GM18502 (cell line): ENCODE data around the gene LRRC26.
A peak's percentile ranks its signal among the peaks of the same experiment; 100 is the strongest.

Experiments used
- ATAC-seq: cut with Tn5 transposase; IDR thresholded peaks from one replicate; pipeline ENCODE4 v1.9.1; 2021; ENCODE audit warnings: mild to moderate bottlenecking; ENCODE audit not compliant: unreplicated experiment, poor library complexity

LRRC26 gene

GRCh38 chr9:137199411-137200121 lies 29.7 kb upstream of the LRRC26 start:
- ATAC-seq, result no peak

- ATAC-seq, result no peak
Measured at GRCh38 chr9:137198902-137199283, 29.0 kb upstream of the LRRC26 start.

DNA sequence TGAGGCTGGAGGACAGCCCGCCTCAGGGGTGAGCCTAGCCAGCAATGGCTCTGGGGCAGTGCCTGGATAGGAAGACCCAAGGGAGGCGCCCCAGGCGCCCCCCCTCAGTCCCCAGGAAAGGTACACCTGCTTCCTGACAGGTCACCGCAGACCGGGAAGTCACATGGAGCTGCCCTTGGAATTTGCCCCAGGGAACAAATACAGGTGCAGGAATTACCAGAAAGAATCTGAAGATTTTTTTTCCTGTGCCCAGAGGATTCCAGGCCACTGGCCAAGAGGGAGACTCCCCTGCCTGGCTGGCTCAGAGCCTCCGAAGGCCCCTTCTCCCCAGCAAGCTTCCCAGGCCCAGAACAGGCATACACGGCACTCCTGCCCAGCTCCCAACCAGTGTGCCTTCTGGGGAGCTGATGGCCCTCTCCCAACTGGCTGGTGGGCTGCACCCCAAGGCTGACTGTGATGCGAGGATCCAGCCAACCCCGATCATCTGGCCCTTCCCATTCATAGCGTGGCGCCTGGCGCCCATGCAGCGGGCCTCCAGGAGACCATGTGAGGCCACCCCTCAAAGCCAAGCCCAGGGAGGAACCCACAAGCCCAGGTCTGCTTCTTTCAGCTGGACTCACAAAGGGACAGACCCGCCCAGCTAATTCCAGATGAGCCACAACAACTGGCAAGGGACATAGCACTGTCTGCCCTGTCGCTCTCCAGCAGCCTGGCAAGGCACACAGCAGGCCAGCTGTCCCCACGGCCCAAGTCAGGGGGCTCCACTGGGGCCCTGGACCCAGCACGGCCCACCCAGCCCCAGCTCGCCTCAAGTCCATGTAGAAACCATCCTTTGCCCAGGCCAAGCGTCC lies 28.4 kb upstream of the LRRC26 start:
- ATAC-seq, result no peak

- ATAC-seq, result no peak
Measured at GRCh38 chr9:137195525-137196220, 25.8 kb upstream of the LRRC26 start.

GRCh38 chr9:137194909-137195308 lies 25.1 kb upstream of the LRRC26 start:
- ATAC-seq, result no peak

DNA sequence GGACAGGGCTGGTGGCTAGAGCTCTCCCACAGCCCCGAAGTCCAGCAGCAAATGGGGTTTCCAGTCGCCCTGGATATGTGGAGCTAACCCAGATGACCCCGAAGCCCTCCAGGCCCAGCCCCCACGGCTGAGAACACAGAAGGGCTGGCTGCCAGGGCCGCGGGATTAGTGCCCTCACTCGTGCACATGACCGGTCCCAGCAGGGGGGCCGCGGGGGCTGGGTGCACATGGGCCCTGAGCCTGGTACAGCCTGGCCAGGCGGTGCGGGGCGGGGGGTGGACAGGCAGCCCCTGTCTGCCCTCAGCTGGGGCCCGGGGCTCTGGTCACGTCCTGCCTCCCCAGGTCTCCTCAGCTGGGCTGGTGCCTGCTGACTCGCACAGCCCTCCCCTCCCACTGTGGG lies 24.5 kb upstream of the LRRC26 start:
- no peak for ATAC-seq

GRCh38 chr9:137193771-137194170 lies 23.9 kb upstream of the LRRC26 start:
- no peak for ATAC-seq

DNA sequence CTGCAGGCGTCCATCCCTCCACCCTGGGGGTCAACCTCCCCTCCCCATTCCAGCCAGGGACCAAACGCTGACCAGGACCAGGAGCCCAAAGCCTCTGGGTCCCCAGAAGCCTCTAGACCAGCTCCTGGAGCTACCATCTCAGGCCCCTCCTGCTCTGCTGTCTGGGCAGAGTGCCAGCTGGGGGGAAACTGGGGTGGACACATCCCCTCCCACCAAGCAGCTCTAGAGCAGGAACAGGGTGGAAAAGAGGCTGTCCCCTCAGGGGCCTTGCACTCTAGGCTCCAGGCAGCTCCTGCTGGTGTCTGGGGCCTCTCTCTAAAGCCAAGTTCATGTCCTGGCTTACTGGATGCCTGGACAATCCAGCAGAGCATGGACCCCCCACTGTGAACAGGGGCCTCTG lies 23.0 kb upstream of the LRRC26 start:
- no peak for ATAC-seq

GRCh38 chr9:137192448-137192780 lies 22.6 kb upstream of the LRRC26 start:
- ATAC-seq, result no peak

- no peak for ATAC-seq
Measured at GRCh38 chr9:137191691-137192447, 22.0 kb upstream of the LRRC26 start.

DNA sequence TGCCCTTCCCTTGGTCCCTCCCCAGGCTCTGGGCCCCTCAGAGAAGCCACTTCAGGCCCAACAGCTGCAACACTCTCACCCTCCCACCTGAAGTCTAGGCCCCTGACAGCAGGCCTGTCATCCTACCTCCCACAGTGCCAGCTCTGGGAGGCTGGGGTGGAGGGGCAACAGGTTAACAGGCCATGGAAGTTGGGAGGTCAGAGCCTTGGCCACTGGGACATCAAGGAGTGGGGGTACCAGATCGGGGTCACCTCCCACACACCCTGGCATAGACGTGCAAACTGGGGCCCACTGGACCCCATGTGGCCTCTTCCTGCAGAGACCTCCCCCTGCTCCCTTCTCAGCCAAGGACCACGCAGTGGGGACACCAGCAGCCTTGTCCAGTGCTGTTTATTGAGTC lies 21.4 kb upstream of the LRRC26 start:
- no peak for ATAC-seq

DNA sequence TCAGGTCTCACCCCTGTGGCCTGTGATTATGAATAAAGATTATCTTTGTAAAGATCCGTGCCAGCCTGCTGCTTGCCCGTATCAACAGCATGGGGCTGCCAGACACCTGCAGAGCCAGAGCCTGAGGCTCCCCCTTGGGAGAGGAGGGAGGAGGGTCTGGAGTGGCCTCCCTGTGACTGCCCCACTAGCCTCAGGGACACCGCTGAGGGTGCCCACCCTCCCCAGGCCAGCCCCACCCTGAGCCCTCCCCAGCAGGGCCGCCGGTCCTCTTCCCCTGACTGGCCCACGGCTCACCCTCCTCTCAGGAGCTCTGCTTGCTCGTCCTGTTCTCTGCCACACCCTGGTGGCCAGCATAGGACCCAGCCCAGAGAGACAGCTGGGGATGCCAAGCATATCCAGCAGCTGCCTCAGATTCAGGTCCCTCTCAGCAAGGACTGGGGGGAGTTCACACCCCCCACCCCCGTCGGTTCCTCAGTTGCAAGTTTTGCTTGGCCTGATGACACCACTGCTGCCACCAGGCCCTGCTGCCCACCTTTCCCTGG lies 20.5 kb upstream of the LRRC26 start:
- ATAC-seq, result no peak

DNA sequence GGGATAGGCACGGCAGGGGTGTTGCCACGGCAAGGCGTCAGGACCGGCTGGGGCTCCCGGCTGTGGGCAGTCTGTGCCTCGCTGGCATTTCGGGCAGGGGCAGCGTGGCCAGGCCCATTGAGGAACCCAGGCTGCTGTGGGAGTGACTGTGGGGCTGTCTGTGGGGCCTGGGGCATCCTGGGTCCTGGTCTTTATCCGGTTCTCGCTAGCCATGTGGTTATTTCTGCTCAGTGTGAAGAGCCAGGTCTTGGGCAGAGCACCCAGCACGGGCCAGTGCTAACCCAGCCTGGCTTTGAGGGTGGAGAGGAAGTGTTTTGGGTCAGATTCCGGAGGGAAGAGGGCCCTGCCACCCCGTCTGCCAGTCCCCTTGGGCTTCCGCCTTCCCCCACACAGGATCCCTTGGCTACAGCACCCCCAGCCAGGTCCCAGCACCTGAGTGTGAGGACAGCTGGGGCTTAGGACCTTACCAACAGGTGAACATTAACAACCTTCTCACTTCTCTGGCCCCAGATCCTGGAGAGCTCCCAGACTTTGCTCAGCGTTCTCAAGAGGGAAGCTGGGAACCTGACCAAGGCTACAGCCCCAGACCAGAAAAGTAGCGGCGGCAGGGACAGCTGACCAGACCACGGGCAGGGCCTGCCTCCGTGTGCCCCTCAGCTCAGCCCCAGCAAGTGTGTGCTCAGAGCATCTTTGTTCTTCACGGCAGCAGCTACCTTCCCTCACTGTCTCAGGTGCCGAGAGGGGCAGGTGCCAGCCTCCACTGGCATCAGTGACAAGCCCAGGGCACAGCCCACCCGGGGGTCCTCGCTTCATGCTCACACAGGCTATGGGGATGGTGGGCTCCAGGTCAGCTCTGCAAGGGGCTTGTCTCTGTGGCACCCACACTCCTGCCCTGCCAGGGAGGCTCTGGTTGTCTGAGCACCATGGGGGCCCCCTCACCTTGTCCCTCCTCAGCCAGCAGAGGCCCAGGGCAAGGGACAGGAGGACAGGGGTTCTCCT lies 19.7 kb upstream of the LRRC26 start:
- no peak for ATAC-seq

DNA sequence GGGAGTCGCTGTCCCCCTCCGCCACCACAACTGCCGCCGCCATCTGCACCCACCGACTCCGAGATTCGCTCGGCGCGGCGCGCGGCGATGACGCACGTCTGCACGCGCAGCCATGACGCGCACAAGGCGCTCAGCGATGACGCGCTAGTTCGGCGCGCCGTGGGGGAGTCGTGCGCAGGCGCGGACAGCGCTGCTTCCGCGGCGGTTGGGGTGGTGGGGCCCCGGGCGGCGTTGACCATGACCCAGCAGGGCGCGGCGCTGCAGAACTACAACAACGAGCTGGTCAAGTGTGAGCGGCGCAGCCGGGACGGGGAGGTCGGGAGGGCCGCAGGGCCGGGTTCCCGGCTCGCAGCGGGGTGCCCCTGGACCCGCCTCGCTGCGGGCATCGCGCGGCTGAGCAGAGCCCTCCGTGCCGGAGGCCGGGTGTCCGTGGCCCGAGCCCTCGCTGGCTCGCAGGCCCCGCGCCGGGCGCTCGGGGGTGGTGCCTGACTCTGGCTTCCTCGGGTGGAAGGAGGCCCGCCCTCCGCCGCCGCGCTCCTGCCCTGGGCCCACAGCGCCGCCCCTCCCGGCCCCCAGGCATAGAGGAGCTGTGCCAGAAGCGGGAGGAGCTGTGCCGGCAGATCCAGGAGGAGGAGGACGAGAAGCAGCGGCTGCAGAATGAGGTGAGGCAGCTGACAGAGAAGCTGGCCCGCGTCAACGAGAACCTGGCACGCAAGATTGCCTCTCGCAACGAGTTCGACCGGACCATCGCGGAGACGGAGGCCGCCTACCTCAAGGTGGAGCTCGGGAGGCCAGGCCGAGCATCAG lies 18.8 kb upstream of the LRRC26 start, which contains the start of the genes ANAPC2 and SSNA1:
TSS of gene ANAPC2 (minus strand) at position 71 of the 807 bp plus-strand sequence. CDS start at position 43, 28 bp downstream.
TSS of gene SSNA1 (plus strand) at position 187 of the 807 bp plus-strand sequence. CDS start at position 238, 51 bp downstream.
- ATAC-seq, result peak; percentile 74

DNA sequence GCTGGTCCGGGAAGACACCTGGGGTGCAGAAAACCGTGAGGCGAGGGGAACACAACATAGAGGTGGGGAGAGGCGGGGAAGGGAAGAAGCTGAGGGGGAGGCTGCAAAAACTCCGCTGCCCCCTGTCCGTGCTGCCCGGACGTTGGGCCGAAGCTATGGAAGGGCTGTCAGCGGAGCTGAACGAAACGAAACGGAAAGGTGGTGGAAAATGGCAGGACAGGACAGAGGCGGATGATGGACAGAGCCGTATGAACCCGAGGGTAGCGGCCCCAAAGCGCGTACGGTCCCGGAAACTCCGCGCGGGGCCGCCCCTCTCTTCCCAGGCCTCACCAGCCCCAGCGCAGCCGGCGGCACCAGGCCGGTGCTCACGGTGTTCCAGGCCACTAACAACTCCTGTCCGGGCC lies 18.2 kb upstream of the LRRC26 start:
- ATAC-seq, result no peak

DNA sequence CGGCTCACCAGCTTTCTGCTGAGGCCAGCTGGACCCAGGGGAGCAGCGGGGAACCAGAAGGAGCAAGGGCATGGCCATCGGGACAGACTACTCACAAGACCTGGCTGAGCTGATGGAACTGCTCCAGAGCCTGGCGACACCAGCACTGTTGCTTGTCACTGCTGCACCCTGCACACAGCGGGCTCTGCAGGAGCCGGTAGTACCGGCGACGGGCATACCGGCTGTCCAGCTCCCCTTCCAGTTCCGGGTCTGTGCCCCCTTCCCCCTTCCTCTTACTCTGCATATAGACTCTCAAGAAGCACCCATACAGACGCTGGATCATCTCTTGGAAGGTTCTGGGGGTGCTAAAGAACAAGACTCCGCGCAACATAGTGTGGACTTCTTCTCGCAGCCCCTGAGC lies 17.5 kb upstream of the LRRC26 start:
- ATAC-seq, result no peak

- ATAC-seq, result no peak
Measured at GRCh38 chr9:137186385-137186784, 16.5 kb upstream of the LRRC26 start.

DNA sequence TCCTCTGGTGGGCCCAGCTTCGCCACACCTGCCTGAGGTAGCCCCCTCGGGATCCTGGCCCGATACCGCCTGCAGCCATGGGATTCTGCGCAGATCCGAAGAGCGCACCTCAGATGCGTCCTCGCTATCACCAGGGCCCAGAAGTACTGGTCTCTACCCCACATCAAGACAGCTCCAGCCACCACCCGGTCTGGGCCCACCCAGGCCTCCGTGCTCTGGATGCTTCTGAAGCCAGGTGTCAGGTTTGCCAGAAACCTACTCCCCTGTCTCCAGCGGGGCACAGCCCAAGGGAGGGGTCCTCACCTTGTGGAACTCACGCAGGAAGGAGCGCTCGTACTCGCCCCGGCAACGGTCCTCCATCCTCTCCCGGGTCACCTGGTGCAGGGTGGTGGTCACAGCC lies 16.1 kb upstream of the LRRC26 start:
- ATAC-seq, result no peak
